GM19324 (cell line): Measurements from ENCODE around the gene C2orf15.
"Not testable (repeated sequence)": the region's sequence is repeated elsewhere in the genome, so short reads cannot be mapped to it uniquely, and the experiment has no call there.

Experiments
- ATAC-seq: cut with Tn5 transposase; IDR thresholded peaks from one replicate; pipeline ENCODE4 v1.9.1; 2021; ENCODE audit warnings: mild to moderate bottlenecking, moderate library complexity; ENCODE audit not compliant: unreplicated experiment, low FRiP score

Gene C2orf15

DNA sequence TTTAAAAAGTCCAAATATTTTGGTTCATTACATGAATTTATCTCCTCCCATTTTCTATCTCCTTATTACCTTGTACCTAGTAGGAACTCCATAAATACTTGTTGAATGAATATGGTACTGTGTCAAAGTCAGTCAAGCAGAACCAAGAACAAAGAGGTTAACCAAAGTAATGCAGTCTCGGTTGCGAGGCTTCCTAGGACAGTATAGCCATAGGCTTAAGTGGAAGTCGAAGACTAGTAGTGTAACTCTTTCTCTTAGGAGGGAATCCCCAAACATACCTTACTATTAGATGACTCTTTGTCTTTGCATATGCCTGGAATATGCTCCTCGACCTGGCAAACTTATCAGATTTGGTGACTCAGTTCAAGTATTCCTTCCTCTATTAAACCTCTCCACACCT, 18.1 kb downstream of the C2orf15 start:
- ATAC-seq: no peak

DNA sequence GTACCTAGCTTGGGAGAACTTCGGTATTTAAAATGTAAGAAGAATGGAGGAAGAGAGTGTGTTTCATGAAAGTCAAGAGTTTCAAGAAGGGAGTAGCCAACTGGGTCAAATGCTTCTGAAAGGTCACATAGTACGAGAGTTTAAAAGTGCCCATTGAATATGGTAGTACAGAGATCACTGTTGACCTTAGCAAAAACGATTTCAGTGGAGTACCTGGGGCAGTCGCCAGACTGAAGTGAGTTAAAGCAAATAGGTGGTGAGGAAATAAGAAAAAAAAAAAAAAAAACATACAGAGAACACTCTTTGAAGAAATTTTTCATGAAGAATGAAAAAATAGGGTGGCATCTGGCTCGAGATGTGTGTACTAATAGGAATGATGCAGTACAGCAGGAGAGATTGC, 24.7 kb downstream of the C2orf15 start:
- ATAC-seq: no peak

DNA sequence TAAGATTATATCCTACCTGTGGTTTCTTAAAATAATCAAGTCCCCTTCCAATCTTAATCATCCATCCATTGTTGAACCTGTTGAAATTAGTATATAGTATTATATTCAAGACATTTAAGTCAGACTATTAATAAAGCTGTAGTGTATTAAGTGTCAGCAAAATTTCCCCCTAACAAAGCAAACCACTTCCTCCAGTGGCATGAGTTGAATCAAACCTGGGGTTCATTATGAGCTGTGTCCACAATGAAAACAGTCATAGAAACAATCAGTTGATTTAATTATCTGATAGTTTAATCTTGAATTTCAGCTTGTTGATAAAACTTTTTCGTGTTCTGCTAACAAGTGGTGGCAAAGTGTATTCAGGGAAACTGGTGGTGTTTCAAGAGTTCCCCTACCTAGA, 28.0 kb downstream of the C2orf15 start:
- ATAC-seq: no peak

DNA sequence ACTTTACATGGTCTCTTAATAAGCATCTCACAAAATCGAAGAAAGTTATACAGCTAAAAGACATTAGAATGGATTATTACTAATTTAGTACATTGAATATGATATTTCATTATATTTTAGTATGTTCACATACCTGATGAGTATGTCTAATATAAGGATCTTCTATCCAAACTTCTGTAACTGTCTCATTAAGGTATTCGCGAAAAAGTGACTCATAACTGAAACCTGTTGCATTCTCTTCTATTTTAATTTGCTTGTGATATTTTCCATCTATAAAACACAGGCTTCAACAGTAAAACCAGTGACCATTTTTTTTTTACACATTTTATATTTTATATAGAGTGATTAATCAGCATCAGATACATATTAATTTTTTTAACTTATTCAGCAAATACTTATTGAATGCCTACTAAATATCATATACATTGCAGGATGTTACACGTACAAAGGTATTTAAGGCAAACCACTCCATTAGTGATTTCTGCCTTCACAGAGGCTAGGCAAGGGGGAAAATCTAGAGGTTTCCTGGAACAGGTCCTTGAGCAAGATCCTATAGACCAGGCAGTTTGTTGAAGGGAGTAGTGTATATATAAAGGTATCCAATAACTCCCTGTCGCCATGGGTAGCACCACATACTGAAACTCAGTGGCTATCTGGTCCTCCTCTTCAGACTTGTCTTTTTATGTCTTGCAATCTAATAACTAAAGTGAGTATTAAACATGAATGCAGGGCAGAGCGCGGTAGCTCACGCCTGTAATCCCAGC, 30.1 kb downstream of the C2orf15 start:
- no peak for ATAC-seq

- ATAC-seq: peak; percentile 91
These were observed 39.5 kb downstream of the C2orf15 start, which contains the start of the genes MITD1 and MRPL30 for GRCh38 chr2:99180755-99181623. Gene MITD1, minus strand, starts transcription at chr2:99181058. Its CDS starts 77 bp downstream, at chr2:99180981. Gene MRPL30, plus strand, starts transcription at chr2:99181184. Its CDS starts 5,020 bp downstream, at chr2:99186204.

GRCh38 chr2:99181624-99182000, 40.1 kb downstream of the C2orf15 start:
- no peak for ATAC-seq

DNA sequence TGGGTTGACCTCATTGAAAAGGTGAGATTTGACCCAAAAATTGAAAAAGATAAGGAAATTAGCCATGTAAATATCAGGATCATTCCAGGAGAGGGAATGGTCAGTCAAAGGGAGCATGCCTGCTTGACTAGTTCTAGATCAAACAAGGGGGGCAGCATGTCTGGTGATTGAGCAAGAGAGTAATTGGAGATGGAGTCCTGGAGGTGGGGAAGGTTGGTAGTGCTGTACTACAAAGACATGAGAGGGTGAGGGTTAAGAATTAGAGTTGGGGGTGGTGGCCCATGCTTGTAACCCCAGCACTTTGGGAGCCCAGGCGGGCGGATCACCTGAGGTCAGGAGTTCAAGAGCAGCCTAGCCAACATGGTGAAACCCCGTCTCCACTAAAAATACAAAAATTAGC, 41.5 kb downstream of the C2orf15 start:
- ATAC-seq: no peak

- no peak for ATAC-seq
These were observed 43.3 kb downstream of the C2orf15 start for GRCh38 chr2:99184811-99185210.

GRCh38 chr2:99187011-99187410, 45.5 kb downstream of the C2orf15 start:
- ATAC-seq: no peak

DNA sequence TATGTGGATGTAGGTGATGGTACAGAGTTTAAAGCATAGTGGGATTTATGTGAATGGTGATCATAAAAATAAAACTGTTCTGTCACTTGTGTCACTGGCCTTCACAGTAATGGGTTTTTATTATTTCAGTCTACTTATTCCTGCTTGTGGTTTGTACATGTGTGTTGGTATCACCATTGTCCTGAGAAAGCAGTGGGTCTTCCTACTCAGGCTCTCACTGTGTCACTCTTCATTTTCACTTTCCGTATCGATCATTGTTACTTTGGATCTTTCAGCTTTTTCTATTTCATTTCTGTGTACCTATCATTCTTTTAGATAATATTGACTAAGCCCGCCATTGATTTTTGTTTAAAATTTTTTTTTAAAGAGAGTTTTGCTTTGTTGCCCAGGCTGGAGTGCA, 46.9 kb downstream of the C2orf15 start:
- ATAC-seq: no peak

- ATAC-seq: no peak
These were observed 49.0 kb downstream of the C2orf15 start for GRCh38 chr2:99190548-99190947.

GRCh38 chr2:99192364-99192763, 50.9 kb downstream of the C2orf15 start:
- not testable (repeated sequence) for ATAC-seq

DNA sequence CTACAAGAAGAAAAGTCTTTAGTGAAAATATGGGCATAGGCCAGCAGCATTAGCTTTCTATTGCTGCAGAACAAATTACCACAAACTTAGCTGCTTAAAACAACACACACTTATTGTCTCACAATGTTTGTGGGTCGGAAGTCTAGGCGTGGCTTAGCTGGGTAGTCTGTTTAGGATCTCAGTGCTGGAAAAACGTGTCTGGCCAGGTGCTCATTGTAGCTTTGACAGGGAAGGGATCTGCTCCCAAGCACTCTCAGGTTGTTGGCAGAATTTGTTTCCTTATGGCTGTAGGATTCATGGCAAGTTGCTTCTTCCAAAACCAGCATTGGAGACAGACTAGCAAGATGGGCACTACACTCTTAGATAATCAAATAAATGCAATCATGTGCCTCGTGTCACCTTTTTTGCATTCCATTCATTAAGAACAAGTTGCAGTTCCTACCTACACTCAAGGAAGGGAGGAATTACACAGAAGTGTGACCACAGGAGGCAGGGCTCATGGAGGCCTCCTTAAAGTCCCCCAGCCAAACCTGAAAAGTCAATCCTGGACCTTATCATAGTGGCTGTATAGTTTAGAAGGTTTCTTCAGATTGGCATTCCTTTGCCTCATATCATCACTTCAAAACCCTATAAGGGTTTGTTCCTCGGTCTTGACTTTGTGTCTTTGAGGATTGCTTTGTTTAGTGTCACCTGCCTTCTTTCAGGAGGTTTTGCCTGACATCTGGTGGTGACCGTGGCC, 56.8 kb downstream of the C2orf15 start:
- no peak for ATAC-seq

DNA sequence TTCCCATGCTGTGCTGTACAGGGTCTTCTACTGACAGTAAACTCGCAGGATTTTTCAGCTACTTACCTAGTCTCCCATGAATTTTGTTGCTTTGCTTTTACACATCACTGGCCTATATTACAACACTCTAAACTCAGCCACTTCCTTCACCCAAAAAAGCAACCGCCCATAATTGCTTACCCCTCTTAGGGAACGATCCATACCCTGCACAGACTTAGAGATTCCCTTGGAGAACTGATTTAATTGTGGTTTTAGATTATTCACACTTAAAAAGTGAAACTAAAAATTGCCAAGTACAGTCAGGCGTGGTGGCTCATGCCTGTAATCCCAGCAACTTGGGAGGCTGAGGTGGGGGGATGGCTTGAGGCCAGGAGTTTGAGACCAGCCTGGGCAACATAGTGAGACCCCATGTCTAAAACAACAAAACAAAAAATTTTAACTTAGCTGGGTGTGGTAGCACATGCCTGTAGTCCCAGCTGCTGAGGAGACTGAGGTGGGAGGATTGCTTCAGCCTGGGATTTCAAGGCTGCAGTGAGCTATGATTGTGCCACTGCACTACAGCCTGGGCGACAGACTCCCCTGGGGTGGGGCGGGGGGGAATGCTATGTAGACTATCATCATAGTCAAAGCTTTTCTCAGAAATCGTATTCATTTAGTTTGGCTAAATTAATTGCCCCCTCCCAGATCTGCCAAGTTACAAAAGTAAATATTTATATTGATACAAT, 58.7 kb downstream of the C2orf15 start:
- ATAC-seq: no peak
